DOHH2 (cell line): Measurements from ENCODE around the gene MVB12A.

Experiments used
- H3F3A ChIP-seq: fragments of 200-600 bp; sonication (generic), shearing (Covaris generic); 2 replicates; pipeline ENCODE4 v1.6.0; 2016; ENCODE audit warnings: antibody characterized with exemption, mild to moderate bottlenecking; ENCODE audit not compliant: control insufficient read depth, insufficient read depth
- H3K27ac ChIP-seq: fragments of 200-600 bp; sonication (generic); 2 replicates; pipeline ENCODE4 v1.5.1; 2014; ENCODE audit warnings: low read depth, mild to moderate bottlenecking, low read length, moderate library complexity
- H3K27me3 ChIP-seq: fragments of 200-600 bp; sonication (generic); 2 replicates; pipeline ENCODE4 v1.6.1; 2014; ENCODE audit warnings: mild to moderate bottlenecking, low read length, mixed read lengths; ENCODE audit not compliant: control insufficient read depth
- H3K36me3 ChIP-seq: fragments of 200-600 bp; sonication (generic); 2 replicates; pipeline ENCODE4 v1.6.1; 2014; ENCODE audit warnings: mild to moderate bottlenecking, low read length, moderate library complexity, mixed read lengths; ENCODE audit not compliant: control insufficient read depth
- H3K4me1 ChIP-seq: fragments of 200-600 bp; sonication (generic); 2 replicates; pipeline ENCODE4 v1.6.1; 2014; ENCODE audit warnings: mild to moderate bottlenecking, low read length, mixed read lengths; ENCODE audit not compliant: control insufficient read depth
- H3K4me2 ChIP-seq: fragments of 200-600 bp; sonication (generic); 2 replicates; pipeline ENCODE4 v1.6.0; 2014; ENCODE audit warnings: mild to moderate bottlenecking, low read length, moderate library complexity
- H3K4me3 ChIP-seq: fragments of 200-600 bp; sonication (generic); 2 replicates; pipeline ENCODE4 v1.5.1; 2014; ENCODE audit warnings: mild to moderate bottlenecking, low read length, mixed read lengths
- H3K79me2 ChIP-seq: fragments of 200-600 bp; sonication (generic); 2 replicates; pipeline ENCODE4 v1.6.1; 2014; ENCODE audit warnings: mild to moderate bottlenecking, low read length, mixed read lengths; ENCODE audit not compliant: control insufficient read depth
- H3K9me2 ChIP-seq: fragments of 200-600 bp; sonication (generic); replicated peaks from 2 replicates; pipeline ENCODE4 v1.6.1; 2014; ENCODE audit warnings: mild to moderate bottlenecking, low read length, mixed read lengths; ENCODE audit not compliant: control insufficient read depth
- H3K9me3 ChIP-seq: fragments of 200-600 bp; sonication (generic); 2 replicates; pipeline ENCODE4 v1.6.1; 2014; ENCODE audit warnings: antibody characterized with exemption, low read length, mixed read lengths; ENCODE audit not compliant: control insufficient read depth, insufficient read depth
- H4K20me1 ChIP-seq: fragments of 200-600 bp; sonication (generic); 2 replicates; pipeline ENCODE4 v1.6.0; 2014; ENCODE audit warnings: low read depth, mild to moderate bottlenecking, antibody characterized with exemption, low read length, moderate library complexity; ENCODE audit not compliant: control insufficient read depth, insufficient read depth
- CTCF ChIP-seq: fragments of 200-600 bp; sonication (generic); IDR thresholded peaks from one replicate; pipeline ENCODE4 v1.5.1; 2014; ENCODE audit warnings: antibody characterized with exemption, mild to moderate bottlenecking, low read depth, low read length; ENCODE audit not compliant: poor library complexity, severe bottlenecking
- EZH2phosphoT487 ChIP-seq: fragments of 200-600 bp; sonication (generic); IDR thresholded peaks from 2 replicates; pipeline ENCODE4 v1.6.1; 2017; ENCODE audit warnings: borderline replicate concordance, mild to moderate bottlenecking, antibody characterized with exemption, low read length, moderate library complexity, mixed read lengths

MVB12A gene

GRCh38 chr19:17445526-17446165 is 25.8 kb downstream of the MVB12A start:
- no peak for TF ChIP-seq CTCF
- no peak for TF ChIP-seq EZH2phosphoT487
- Histone ChIP-seq H4K20me1 (no peaks in the 10 kb centered on the region), H3K36me3 (no peaks in the 10 kb centered on the region), H3K4me2 (no peak overlapping the region), H3K27ac (no peak overlapping the region), H3K27me3 (peaks cover 23% of the 10 kb centered on the region), H3K9me3 (peaks cover 5% of the 10 kb centered on the region; the same call in 1 of the 2 replicates), H3K4me3 (no peak overlapping the region), H3K4me1 (peaks cover 21% of the 10 kb centered on the region), H3K79me2 (no peaks in the 10 kb centered on the region), H3K9me2 (no peaks in the 10 kb centered on the region), H3F3A (peaks cover 11% of the 10 kb centered on the region)

- H3K4me1 ChIP-seq, result peaks cover 29% of the 10 kb centered on the region
- no peak for TF ChIP-seq CTCF
- TF ChIP-seq EZH2phosphoT487, result 0 out of 2 replicates have a peak, but pooled peaks have one; percentile 6
- H3K27ac ChIP-seq, result no peak overlapping the region
- H3F3A ChIP-seq, result peaks cover 21% of the 10 kb centered on the region
- H3K36me3 ChIP-seq, result no peaks in the 10 kb centered on the region
- H3K4me3 ChIP-seq, result 0 out of 2 replicates have a peak overlapping the region, but pooled peaks have one; percentile 9
- H3K79me2 ChIP-seq, result no peaks in the 10 kb centered on the region
- no peaks in the 10 kb centered on the region for H4K20me1 ChIP-seq
- no peaks in the 10 kb centered on the region for H3K9me3 ChIP-seq
- peak overlapping the region; percentile 74; the same call in 1 of the 2 replicates for H3K4me2 ChIP-seq
- H3K27me3 ChIP-seq, result peaks cover 23% of the 10 kb centered on the region
- no peaks in the 10 kb centered on the region for H3K9me2 ChIP-seq
These were observed 27.9 kb downstream of the MVB12A start for GRCh38 chr19:17447704-17448130.

- Histone ChIP-seq H3K4me3 (peak within 1 kb of the TSS; percentile 62), H3K79me2 (no peaks in the 10 kb centered on the region), H4K20me1 (no peaks in the 10 kb centered on the region), H3K4me1 (peaks cover 32% of the 10 kb centered on the region), H3K27me3 (peaks cover 23% of the 10 kb centered on the region), H3K9me3 (no peaks in the 10 kb centered on the region), H3K9me2 (no peaks in the 10 kb centered on the region), H3K27ac (no peak within 1 kb of the TSS), H3K4me2 (peak within 1 kb of the TSS; percentile 74), H3F3A (peaks cover 22% of the 10 kb centered on the region), H3K36me3 (no peaks in the 10 kb centered on the region)
- TF ChIP-seq CTCF (peak; percentile 59), EZH2phosphoT487 (0 out of 2 replicates have a peak, but pooled peaks have one; percentile 43)
These were observed 28.5 kb downstream of the MVB12A start, which contains the start of gene TMEM221 for GRCh38 chr19:17448131-17448967. TSS of gene TMEM221 (minus strand) at chr19:17448668. CDS start at chr19:17448462, 206 bp downstream.
